Omental fat pad (tissue), 4 donors: ENCODE measurements around the gene DDIT3. TPM values are rescaled to one million over a fixed set of nuclear protein-coding genes. Genes with fewer than 3 reads are reported as not detected.

ENCODE experiments used
- ATAC-seq: fragments of 150-250 bp; one replicate; pipeline ENCODE4 v1.9.1; 2016; ENCODE audit warnings: mild to moderate bottlenecking, moderate library complexity; ENCODE audit not compliant: low FRiP score
- DNase-seq: peaks from one replicate; pipeline ENCODE4 v3.0.0-alpha.2; 2019; ENCODE audit warnings: low spot score
- total RNA-seq, 4 donors: library from RNA; depleted of rRNA; stranded (reverse); fragments of >200 nt; gene quantifications; one replicate each; pipeline ENCODE4 v1.1.0, GENCODE V29; 2016
- TF ChIP-seq, protein P1 (sequence below), 3 donors: fragments of 450-650 bp; IDR thresholded peaks; one replicate each; pipeline ENCODE4 v1.5.1; 2016 to 2017; ENCODE audit warnings: antibody characterized with exemption in 3 of 3, mild to moderate bottlenecking in 3 of 3, moderate library complexity in 2 of 3

DDIT3 gene
- total RNA-seq, 4 donors from 2014 or later = 31.5 to 66.6 (median 35.5) TPM

DNA sequence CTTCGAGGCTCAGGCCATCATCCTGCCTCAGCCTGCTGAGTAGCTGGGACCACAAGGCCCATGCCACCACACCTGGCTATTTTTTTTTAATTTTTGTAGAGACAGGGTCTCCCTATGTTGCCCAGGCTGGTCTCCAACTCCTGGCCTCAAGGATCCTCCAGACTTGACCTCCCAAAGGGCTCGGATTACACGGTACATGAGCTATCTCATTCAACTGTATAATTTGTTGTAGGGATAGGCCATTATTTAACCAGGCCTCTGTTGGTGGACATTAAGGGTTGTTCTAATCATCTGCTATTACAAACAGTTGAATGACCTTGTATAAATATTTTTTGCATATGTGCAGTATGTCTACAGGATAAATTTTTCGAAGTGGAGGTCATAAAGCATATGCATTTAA lies 38.5 kb upstream of the DDIT3 start:
- TF ChIP-seq, protein P1, sequence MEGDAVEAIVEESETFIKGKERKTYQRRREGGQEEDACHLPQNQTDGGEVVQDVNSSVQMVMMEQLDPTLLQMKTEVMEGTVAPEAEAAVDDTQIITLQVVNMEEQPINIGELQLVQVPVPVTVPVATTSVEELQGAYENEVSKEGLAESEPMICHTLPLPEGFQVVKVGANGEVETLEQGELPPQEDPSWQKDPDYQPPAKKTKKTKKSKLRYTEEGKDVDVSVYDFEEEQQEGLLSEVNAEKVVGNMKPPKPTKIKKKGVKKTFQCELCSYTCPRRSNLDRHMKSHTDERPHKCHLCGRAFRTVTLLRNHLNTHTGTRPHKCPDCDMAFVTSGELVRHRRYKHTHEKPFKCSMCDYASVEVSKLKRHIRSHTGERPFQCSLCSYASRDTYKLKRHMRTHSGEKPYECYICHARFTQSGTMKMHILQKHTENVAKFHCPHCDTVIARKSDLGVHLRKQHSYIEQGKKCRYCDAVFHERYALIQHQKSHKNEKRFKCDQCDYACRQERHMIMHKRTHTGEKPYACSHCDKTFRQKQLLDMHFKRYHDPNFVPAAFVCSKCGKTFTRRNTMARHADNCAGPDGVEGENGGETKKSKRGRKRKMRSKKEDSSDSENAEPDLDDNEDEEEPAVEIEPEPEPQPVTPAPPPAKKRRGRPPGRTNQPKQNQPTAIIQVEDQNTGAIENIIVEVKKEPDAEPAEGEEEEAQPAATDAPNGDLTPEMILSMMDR (IDR thresholded peaks at IDR 0.05) = no peak
- DNase-seq = no peak
- no peak for ATAC-seq

DNA sequence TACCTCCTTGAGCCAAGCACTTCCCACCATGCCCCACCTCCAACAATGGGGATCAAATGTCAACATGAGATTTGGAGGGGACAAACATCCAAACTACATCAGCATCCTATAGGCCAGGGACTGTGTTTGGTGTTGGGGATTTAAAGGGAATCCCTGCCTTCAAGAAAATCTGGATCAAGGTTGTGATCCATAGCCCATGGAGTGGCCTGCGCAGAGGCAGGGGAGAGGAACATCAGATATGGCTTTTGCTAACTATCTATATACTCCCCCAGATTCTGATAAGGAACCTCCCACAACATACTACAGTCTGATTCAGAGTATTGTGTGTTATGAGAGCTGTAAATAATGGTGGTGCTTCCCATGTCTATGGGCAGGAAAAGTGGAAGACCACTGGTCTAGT lies 34.6 kb upstream of the DDIT3 start:
- TF ChIP-seq, protein P1 (IDR thresholded peaks at IDR 0.05) = no peak
- DNase-seq = no peak
- no peak for ATAC-seq

DNA sequence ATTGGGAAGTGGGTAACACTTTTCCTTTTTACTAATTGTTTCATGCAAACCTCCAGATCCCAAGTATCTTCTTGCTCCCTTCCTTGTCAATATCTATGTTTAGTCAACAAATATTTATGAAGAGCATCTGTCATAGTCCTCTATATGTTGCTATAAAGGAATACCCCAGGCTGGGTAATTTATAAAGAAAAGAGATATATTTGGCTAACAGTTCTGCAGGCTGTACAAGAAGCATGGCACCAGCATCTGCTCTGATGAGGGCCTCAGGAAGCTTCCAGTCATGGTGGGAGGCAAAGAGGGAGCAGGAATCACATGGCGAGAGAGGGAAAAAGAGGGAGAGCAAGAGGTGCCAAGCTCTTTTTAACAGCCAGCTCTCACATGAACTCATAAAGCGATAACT lies 34.1 kb upstream of the DDIT3 start:
- TF ChIP-seq, protein P1 (IDR thresholded peaks at IDR 0.05) = no peak
- DNase-seq (no peak), ATAC-seq (no peak)

DNA sequence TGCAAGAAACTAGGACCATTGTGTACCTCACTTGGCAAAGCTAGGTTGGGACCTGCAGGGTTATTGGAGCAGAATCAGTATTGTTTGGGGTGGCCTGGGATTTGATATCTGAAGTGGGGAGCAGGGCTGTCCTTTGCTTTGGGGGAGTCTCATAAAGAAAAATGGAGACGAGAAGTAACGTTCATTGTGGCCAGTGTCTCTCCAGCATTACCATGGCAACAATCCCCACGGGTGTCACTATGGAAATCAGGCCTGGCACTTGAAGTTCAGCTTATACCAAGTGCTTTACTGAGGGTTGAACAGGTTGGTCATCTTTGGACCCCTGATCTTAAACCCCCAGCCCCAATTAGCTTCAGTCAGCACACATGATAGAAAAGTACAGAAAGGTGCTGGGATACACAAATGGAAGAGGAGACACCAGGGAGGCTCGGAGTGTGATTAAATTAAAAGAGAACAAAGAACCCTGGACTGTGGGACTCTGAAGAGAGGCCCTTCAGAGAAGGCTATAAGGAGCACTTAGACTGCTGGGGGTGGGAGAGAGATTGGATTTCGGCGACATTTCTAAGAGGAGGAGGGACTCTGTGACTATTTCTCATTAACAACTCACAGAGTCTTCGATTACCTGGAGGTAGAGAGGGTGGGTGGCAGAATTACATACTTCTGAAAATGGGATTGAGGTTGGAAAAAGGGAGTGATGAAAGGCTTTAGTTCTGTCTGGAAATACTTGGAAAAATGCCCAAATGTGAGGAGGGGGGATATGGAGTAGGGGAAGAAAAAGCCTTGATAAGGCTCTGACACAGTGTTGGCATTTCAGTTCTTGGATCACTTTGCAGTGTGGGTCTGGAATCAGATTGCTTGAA lies 33.3 kb upstream of the DDIT3 start:
- ATAC-seq = no peak
- TF ChIP-seq, protein P1 (IDR thresholded peaks at IDR 0.05) = no peak
- no peak for DNase-seq

DNA sequence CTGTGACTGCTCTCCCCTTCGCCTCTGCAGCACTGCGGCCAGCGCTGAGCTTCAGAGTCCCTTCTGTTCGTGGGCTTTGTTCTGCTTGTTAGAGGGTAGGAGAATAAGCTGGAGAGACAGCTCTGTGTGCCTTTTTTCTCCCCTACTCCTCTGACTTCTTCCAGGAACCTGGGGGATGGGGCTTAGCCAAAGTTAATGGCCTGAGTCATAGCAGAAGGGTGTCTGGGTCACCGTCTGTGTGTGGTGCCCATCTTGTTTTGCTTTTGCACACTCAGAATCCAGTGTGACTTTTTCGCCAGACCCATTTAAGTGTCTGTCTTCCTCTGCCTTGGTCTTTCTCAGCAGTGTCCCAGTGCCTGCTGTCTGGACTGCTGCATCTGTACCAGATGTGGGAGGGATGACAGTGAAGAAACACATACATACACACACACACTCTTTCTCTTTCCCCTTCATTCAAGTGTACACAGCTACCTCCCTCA lies 32.6 kb upstream of the DDIT3 start:
- no peak for DNase-seq
- no peak for ATAC-seq
- TF ChIP-seq, protein P1 (IDR thresholded peaks at IDR 0.05) = no peak

GRCh38 chr12:57552306-57552651 lies 32.0 kb upstream of the DDIT3 start:
- ATAC-seq (no peak), DNase-seq (no peak)
- TF ChIP-seq, protein P1 (IDR thresholded peaks at IDR 0.05) = no peak
